Measurements from ENCODE around the gene SLC39A13.
A peak's percentile ranks its signal among the peaks of the same experiment; 100 is the strongest.

Gene SLC39A13

DNA sequence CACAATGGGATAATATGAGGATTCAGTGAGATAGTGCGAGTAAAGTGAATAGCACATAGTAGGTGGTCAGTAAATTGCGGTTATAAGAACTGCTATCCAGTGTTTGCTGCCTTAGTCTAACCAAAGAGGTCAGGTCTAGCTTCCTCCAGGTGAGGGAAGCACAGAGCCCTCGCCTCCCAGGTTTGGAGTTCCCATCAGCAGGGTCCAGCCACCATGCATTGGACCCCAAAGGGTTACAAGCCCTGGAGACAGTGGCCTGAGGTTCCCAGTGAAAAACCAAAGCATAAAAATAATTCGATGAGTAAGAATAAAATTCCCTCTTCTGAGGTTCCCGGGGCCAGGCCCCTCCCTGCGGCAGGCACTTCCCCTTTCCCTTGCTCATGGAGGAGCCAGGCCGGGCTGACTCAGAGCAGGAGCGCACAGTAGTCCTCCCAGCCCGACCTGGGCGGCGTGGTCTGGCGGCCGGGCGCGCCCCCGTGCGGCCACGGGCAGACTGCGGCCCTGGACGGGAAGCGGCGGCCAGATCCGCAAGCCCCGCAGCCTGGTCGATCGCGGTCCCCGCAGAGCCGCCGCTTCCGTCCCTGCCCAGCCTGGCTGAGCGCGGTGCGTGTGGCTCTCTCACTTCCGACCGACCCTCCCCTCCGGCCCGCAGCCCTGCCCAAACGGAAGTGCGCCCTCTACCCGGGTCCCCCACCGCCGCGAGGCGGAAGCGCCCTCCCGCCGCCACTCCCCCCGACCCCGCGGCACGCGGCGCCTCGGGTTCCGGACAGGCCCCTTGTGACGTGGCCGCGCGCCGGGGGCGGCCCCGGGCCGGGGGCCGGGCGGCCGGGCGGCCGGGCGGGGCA, at the start of gene SLC39A13:
Gene SLC39A13, plus strand, starts transcription at position 845 of the 845 bp plus-strand sequence. CDS start 1,505 bp downstream, outside the sequence.
- peak; percentile 97 for DNase-seq

DNA sequence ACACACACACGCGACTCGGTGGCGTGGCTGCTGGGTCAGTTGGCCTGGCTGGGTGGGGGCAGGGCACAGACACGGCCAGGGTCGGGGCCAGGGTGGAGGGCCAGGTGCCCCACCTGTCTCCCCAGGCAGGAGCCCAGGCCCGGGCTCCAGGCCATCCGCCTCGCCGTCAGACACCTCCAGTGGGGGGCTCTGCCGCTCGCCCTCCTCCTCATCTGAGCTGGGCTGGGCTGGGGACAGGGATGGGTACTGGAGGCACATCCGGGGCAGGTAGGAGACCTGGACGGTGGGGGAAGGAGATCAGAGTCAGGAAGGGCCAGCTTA, 49.7 kb upstream of the SLC39A13 start:
- DNase-seq: no peak

- DNase-seq: no peak
These were observed 49.2 kb upstream of the SLC39A13 start for GRCh38 chr11:47359162-47359561.

DNA sequence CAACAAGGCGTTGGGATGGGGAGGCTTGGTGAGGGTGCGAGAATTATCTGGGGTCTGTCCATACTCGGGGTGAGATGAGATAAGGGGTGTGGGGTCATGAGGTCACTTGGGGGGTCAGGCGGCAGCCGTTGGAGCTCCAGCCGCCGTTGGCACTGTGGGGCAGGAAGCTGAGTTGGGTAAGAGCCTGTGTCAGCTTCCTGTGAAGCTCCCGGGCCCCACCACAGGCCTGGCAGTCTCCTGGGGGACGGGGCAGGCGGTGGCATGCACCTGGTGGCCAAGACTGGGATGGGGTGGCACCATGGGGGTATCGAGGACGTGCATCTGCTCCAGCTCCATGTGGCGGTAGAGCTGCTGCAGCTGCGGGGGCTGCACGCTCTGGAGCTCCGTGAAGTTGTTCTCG, 48.8 kb upstream of the SLC39A13 start:
- DNase-seq: no peak

DNA sequence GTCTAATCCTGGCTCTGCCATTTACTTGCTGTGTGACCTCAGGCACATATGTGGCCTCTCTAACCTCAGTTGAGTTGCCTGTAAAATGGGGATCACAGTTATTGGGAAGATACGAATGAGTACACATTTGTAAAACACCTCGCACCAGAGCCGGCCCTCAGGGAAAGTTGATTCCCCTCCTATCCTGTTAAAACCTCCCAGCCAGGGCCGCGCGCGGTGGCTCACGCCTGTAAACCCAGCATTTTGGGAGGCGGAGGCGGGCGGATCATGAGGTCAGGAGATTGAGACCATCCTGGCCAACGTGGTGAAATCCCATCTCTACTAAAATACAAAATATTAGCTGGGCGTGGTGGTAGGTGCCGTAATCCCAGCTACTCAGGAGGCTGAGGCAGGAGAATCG, 48.0 kb upstream of the SLC39A13 start:
- DNase-seq: no peak

GRCh38 chr11:47361419-47361818, 47.0 kb upstream of the SLC39A13 start:
- no peak for DNase-seq

DNA sequence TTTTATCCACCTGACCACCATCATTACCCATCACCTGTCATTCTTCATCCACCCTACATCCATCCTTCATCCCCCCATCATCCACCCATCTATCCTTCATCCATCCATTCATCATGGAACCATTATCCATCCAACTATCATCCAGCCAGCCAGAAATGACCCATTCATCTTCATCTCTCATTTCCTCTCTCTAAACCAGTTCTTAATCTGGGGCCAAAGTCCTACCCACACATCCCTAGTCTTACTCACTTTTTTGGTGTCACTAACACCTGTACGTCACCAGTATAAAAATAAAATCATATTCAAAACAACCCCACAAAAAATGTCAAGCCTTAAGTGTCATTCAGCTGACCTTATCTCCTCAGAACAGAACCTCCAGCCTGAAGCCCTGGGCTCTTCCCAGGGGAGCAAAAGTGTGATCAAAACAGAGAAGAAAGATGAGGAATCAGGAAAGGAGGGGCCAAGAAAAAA, 42.3 kb upstream of the SLC39A13 start:
- no peak for DNase-seq

- DNase-seq: peak; percentile 3
These were observed 38.7 kb upstream of the SLC39A13 start for GRCh38 chr11:47369676-47370075.

- DNase-seq: no peak
These were observed 36.0 kb upstream of the SLC39A13 start for GRCh38 chr11:47372422-47372821.

GRCh38 chr11:47373876-47374719, 34.3 kb upstream of the SLC39A13 start:
- peak; percentile 79 for DNase-seq

GRCh38 chr11:47374720-47375019, 33.7 kb upstream of the SLC39A13 start:
- DNase-seq: no peak

GRCh38 chr11:47375020-47375419, 33.4 kb upstream of the SLC39A13 start:
- no peak for DNase-seq

DNA sequence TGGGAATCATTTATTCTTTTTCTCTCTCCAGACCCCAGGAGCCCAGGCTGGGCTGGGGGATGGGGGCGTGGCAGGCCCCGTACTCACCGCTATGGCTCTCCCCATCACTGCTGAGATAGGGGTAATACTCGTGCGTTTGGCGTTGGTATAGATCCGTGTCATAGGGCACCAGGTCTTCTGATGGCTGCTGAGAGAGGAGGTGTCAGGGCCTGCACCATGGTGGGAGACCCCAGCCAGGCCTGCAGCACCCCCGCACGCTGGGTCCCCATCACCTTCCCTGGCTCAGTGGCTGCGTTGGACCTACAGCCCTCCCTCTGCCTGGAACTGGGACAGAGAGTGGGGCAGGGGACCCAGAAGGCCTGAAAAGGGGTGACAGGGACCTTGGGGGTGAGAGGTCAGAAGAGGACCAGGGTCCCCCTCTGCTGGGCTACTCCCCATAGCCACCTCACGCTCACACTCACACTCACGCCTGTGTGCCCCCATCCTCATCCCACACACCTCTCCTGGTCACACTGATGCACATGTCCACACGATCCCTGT, 32.8 kb upstream of the SLC39A13 start:
- no peak for DNase-seq

- DNase-seq: no peak
These were observed 32.3 kb upstream of the SLC39A13 start for GRCh38 chr11:47376107-47376524.

DNA sequence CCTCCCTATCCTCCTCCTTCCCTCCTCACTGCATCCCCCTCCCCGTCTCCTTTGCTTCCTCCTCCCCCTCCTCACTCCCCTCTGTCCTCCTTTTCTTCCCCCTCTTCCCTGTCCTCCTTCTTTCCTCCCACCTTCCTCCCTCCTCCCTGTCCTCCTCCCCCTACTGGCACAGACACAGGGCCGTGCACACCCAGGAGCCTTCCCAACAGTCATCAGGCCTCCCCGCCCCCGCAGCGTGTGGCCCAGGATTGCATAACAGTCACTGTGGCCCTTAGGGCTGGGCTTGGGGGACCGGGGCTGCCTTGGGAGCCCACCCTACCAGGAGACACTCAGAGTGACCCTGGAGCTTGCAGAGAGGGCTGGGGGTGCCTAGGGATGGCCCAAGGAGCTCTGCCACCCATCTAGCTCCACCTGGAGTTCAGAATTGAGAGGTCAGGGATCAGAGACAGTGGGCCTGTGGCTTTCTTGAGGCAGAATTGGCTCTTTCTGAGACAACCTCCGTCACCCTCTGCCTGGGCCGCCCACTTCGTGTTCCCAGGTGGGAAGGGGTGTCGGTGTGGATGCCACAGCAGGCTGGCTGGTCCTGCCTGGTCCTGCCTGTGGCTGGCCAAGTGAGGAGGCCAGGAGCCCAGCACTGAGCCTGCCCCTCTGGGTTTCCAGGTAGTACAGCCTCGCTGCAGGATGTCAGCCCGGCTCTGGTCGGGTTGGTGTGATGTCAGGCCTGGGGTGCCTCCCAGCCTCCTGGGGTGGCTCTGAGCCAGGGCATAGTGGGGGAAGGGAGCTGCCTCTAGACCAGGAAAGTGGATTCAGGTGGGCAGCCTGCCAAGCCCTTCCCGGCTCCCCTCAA, 31.6 kb upstream of the SLC39A13 start:
- DNase-seq: peak; percentile 17

DNA sequence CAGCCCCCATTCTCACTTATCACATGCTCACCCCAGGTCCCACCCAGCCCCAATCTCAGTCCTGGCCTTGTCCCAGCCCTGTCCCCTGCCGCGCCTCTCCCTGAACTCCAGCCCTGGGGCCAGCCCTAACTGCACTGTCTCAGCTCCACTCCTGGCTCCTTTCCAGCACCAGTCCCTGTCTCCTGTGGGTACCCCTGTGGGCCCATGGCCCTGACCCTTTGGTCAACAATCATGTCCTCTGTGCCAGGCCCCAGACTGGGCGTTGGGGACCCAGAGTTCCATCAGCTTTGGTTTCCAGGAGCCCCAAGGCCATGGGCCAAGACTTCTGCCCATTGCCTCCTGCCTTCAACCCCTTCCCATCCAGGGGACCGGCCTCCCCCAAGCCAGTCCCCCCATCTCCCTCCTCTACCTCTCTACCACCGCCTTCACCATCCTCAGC, 30.8 kb upstream of the SLC39A13 start:
- no peak for DNase-seq

GRCh38 chr11:47378010-47378835, 30.2 kb upstream of the SLC39A13 start, which contains the start of gene SPI1:
Gene SPI1, minus strand, starts transcription at chr11:47378547. Its CDS starts 194 bp downstream, at chr11:47378353.
- DNase-seq: no peak

DNA sequence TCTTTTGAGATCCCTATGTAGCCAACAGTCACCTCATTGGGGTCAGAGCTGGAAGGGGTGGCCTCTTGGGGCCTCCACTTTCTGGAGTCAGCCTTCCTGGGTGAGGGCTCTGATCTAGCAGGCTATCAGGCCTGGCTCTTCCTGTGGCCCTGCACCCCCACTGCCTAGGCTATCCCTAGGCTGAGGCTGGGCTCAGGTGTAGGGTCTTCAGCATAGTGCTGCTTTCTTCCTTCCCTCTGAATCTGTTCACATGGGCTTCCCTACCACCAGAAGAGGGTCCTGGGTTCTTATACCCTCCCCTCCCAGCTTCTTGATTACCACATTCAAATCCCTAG, 29.6 kb upstream of the SLC39A13 start:
- DNase-seq: no peak

DNA sequence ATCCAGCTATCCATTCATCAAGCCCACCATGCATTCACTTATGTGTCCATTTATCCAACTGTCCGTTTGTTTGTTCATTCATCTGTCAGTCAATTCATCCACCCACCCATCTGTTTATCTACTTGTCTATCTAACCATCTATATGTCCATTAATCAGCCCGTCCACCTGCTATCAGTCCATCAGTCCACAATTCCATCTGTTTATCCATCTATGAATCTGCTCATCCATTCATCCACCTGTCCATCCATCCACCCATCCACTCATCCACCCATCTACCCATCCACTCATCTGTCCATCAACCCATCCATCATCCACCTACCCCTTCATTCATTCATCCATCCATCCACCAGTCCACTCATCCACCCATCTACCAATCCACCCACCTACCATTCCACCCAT, 29.1 kb upstream of the SLC39A13 start:
- no peak for DNase-seq

- DNase-seq: no peak
These were observed 28.3 kb upstream of the SLC39A13 start for GRCh38 chr11:47380078-47380477.

GRCh38 chr11:47383071-47383470, 25.3 kb upstream of the SLC39A13 start:
- DNase-seq: no peak

GRCh38 chr11:47384498-47384897, 23.9 kb upstream of the SLC39A13 start:
- DNase-seq: no peak
